DMS79 treated with DMSO at 0.1 percent for 48 hours (cell line): ENCODE data around the gene SLC5A5.
A peak's percentile ranks its signal among the peaks of the same experiment; 100 is the strongest.

Source experiments
- DNase-seq: peaks from one replicate; lab custom pipeline; 2025; lab: John Stamatoyannopoulos, UW

The SLC5A5 gene

GRCh38 chr19:17847538-17848366, 24.0 kb upstream of the SLC5A5 start, which contains the start of gene JAK3:
Gene JAK3 (minus strand): TSS chr19:17847982. CDS start chr19:17844417, 3,565 bp downstream.
- DNase-seq: no peak

GRCh38 chr19:17848595-17849292, 23.0 kb upstream of the SLC5A5 start:
- DNase-seq: no peak

- DNase-seq: no peak
Observed at GRCh38 chr19:17854061-17854460, 17.7 kb upstream of the SLC5A5 start.

GRCh38 chr19:17855280-17856152, 16.2 kb upstream of the SLC5A5 start:
- peak; percentile 48 for DNase-seq

GRCh38 chr19:17859533-17860330, 12.0 kb upstream of the SLC5A5 start, which contains the start of gene RPL18A:
Gene RPL18A (plus strand): TSS chr19:17859910. CDS start chr19:17859957, 47 bp downstream.
- DNase-seq: peak; percentile 99

GRCh38 chr19:17860331-17860992, 11.3 kb upstream of the SLC5A5 start:
- DNase-seq: no peak

GRCh38 chr19:17860993-17861360, 10.8 kb upstream of the SLC5A5 start:
- DNase-seq: no peak

- no peak for DNase-seq
Observed at GRCh38 chr19:17861542-17862402, 10.0 kb upstream of the SLC5A5 start.

GRCh38 chr19:17862711-17863519, 8.8 kb upstream of the SLC5A5 start:
- no peak for DNase-seq

GRCh38 chr19:17863520-17864182, 8.1 kb upstream of the SLC5A5 start:
- DNase-seq: no peak

- no peak for DNase-seq
Observed at GRCh38 chr19:17865364-17866311, 6.1 kb upstream of the SLC5A5 start.

- no peak for DNase-seq
Observed at GRCh38 chr19:17866312-17866963, 5.3 kb upstream of the SLC5A5 start.

- DNase-seq: peak; percentile 76
Observed at GRCh38 chr19:17866964-17867486, 4.7 kb upstream of the SLC5A5 start.

GRCh38 chr19:17868669-17869068, 3.1 kb upstream of the SLC5A5 start:
- DNase-seq: no peak

- no peak for DNase-seq
Observed at GRCh38 chr19:17869114-17869608, 2.6 kb upstream of the SLC5A5 start.
